Epithelial cell of esophagus (primary cell): Measurements from ENCODE around the gene RABGEF1.
A peak's percentile ranks its signal among the peaks of the same experiment; 100 is the strongest.

Experiments used
- DNase-seq: peaks from one replicate; pipeline ENCODE4 v3.0.0; 2010; ENCODE audit warnings: low read depth
- H3K4me3 ChIP-seq: 2 replicates; pipeline ENCODE4 v1.5.1; 2011; ENCODE audit warnings: mild to moderate bottlenecking, low read length, control low read depth
- CTCF ChIP-seq: IDR thresholded peaks from 2 replicates; pipeline ENCODE4 v1.5.1; 2011; ENCODE audit warnings: low read depth, mild to moderate bottlenecking, low read length, control low read depth, inconsistent platforms; ENCODE audit not compliant: insufficient read depth; ENCODE audit errors: missing control alignments

The RABGEF1 gene

GRCh38 chr7:66741710-66742049 lies 1.1 kb downstream of the RABGEF1 start:
- peak; percentile 29 for DNase-seq
- no peak for TF ChIP-seq CTCF
- H3K4me3 ChIP-seq, result peak overlapping the region; percentile 87

- H3K4me3 ChIP-seq, result peak overlapping the region; percentile 12
- peak; percentile 85 for DNase-seq
Measured at GRCh38 chr7:66742298-66742697, 1.8 kb downstream of the RABGEF1 start.

GRCh38 chr7:66743920-66744319 lies 3.4 kb downstream of the RABGEF1 start:
- DNase-seq, result no peak
- no peak for TF ChIP-seq CTCF
- no peak overlapping the region for H3K4me3 ChIP-seq

- no peak for TF ChIP-seq CTCF
- no peak for DNase-seq
- H3K4me3 ChIP-seq, result no peak overlapping the region
Measured at GRCh38 chr7:66747385-66747784, 6.9 kb downstream of the RABGEF1 start.

GRCh38 chr7:66747881-66748511 lies 7.5 kb downstream of the RABGEF1 start:
- DNase-seq, result no peak
- no peak overlapping the region for H3K4me3 ChIP-seq

GRCh38 chr7:66748791-66749190 lies 8.3 kb downstream of the RABGEF1 start:
- H3K4me3 ChIP-seq, result no peak overlapping the region
- no peak for DNase-seq
- no peak for TF ChIP-seq CTCF

More at GRCh38 chr7:66747881-66748511, 7.5 kb downstream of the RABGEF1 start:
- TF ChIP-seq CTCF, result no peak

GRCh38 chr7:66751945-66752344 lies 11.4 kb downstream of the RABGEF1 start:
- H3K4me3 ChIP-seq, result no peak overlapping the region
- no peak for TF ChIP-seq CTCF
- no peak for DNase-seq
